Suprapubic skin (tissue), 4 donors: ENCODE measurements around the gene LMCD1.

Source experiments
- EP300 ChIP-seq: sonication (generic); formaldehyde crosslinking; IDR thresholded peaks from one replicate; pipeline ENCODE4 v1.6.1; 2017; ENCODE audit warnings: antibody characterized with exemption
- POLR2A ChIP-seq, 2 donors: fragments of 450-650 bp; IDR thresholded peaks; one replicate each; pipeline ENCODE4 v1.6.1; 2017; ENCODE audit warnings: antibody characterized with exemption in 2 of 2, mild to moderate bottlenecking in 2 of 2, moderate library complexity in 2 of 2
- POLR2AphosphoS5 ChIP-seq, 3 donors: sonication (generic); formaldehyde crosslinking; IDR thresholded peaks; one replicate each; pipeline ENCODE4 v1.6.1; 2017; ENCODE audit warnings: antibody characterized with exemption in 3 of 3
- TF ChIP-seq, protein P1 (sequence below), 2 donors: fragments of 200-600 bp in 1 of 2; fragments of 450-650 bp in 1 of 2; sonication (generic) in 1 of 2; IDR thresholded peaks; one replicate each; pipeline ENCODE4 v1.5.1; 2016 to 2019; ENCODE audit warnings: antibody characterized with exemption in 2 of 2, mild to moderate bottlenecking in 1 of 2, moderate library complexity in 1 of 2

GRCh38 chr3:8561370-8561769, 59.7 kb downstream of the LMCD1 start:
- TF ChIP-seq, protein P1, sequence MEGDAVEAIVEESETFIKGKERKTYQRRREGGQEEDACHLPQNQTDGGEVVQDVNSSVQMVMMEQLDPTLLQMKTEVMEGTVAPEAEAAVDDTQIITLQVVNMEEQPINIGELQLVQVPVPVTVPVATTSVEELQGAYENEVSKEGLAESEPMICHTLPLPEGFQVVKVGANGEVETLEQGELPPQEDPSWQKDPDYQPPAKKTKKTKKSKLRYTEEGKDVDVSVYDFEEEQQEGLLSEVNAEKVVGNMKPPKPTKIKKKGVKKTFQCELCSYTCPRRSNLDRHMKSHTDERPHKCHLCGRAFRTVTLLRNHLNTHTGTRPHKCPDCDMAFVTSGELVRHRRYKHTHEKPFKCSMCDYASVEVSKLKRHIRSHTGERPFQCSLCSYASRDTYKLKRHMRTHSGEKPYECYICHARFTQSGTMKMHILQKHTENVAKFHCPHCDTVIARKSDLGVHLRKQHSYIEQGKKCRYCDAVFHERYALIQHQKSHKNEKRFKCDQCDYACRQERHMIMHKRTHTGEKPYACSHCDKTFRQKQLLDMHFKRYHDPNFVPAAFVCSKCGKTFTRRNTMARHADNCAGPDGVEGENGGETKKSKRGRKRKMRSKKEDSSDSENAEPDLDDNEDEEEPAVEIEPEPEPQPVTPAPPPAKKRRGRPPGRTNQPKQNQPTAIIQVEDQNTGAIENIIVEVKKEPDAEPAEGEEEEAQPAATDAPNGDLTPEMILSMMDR (IDR thresholded peaks at IDR 0.05) = no peak
- TF ChIP-seq EP300 = no peak
- no peak for TF ChIP-seq POLR2A (IDR thresholded peaks at IDR 0.05)
- TF ChIP-seq POLR2AphosphoS5 (IDR thresholded peaks at IDR 0.05) = no peak
